T1000 (cell line): ENCODE data around the gene THRB.

Experiments used
- DNase-seq: peaks from one replicate; lab custom pipeline; 2025; ENCODE audit warnings: mixed read lengths; lab: John Stamatoyannopoulos, UW

The THRB gene

GRCh38 chr3:24224666-24225384 is 269.8 kb downstream of the THRB start:
- no peak for DNase-seq

GRCh38 chr3:24222165-24222805 is 272.4 kb downstream of the THRB start:
- no peak for DNase-seq

GRCh38 chr3:24220859-24221657 is 273.6 kb downstream of the THRB start:
- peak; percentile 67 for DNase-seq

GRCh38 chr3:24215502-24215901 is 279.1 kb downstream of the THRB start:
- DNase-seq = no peak

- DNase-seq = no peak
Measured at GRCh38 chr3:24211381-24211780, 283.3 kb downstream of the THRB start.

- no peak for DNase-seq
Measured at GRCh38 chr3:24202071-24202470, 292.6 kb downstream of the THRB start.

- no peak for DNase-seq
Measured at GRCh38 chr3:24201301-24201700, 293.3 kb downstream of the THRB start.

GRCh38 chr3:24199775-24200247 is 294.8 kb downstream of the THRB start:
- no peak for DNase-seq

- DNase-seq = no peak
Measured at GRCh38 chr3:24199300-24199699, 295.4 kb downstream of the THRB start.

- DNase-seq = no peak
Measured at GRCh38 chr3:24198728-24199127, 295.9 kb downstream of the THRB start.

- DNase-seq = no peak
Measured at GRCh38 chr3:24197809-24198208, 296.8 kb downstream of the THRB start.

- no peak for DNase-seq
Measured at GRCh38 chr3:24196526-24196925, 298.1 kb downstream of the THRB start.

- no peak for DNase-seq
Measured at GRCh38 chr3:24195504-24196230, 299.0 kb downstream of the THRB start.

- no peak for DNase-seq
Measured at GRCh38 chr3:24192469-24193056, 302.1 kb downstream of the THRB start.

- no peak for DNase-seq
Measured at GRCh38 chr3:24191801-24192403, 302.7 kb downstream of the THRB start.

GRCh38 chr3:24190256-24190655 is 304.4 kb downstream of the THRB start:
- DNase-seq = no peak

- no peak for DNase-seq
Measured at GRCh38 chr3:24185738-24186384, 308.8 kb downstream of the THRB start.

GRCh38 chr3:24184528-24185176 is 310.0 kb downstream of the THRB start:
- no peak for DNase-seq

- no peak for DNase-seq
Measured at GRCh38 chr3:24182756-24183155, 311.9 kb downstream of the THRB start.

- no peak for DNase-seq
Measured at GRCh38 chr3:24181256-24181655, 313.4 kb downstream of the THRB start.
